ENCODE measurements around the gene PCBP1. TPM values are rescaled to one million over a fixed set of nuclear protein-coding genes. Genes with fewer than 3 reads are reported as not detected.
"Not testable (repeated sequence)": the region's sequence is repeated elsewhere in the genome, so short reads cannot be mapped to it uniquely, and the experiment has no call there.

PCBP1 gene
- total RNA-seq, 4 donors from 2014 or later: 189 to 236 (median 222) TPM

DNA sequence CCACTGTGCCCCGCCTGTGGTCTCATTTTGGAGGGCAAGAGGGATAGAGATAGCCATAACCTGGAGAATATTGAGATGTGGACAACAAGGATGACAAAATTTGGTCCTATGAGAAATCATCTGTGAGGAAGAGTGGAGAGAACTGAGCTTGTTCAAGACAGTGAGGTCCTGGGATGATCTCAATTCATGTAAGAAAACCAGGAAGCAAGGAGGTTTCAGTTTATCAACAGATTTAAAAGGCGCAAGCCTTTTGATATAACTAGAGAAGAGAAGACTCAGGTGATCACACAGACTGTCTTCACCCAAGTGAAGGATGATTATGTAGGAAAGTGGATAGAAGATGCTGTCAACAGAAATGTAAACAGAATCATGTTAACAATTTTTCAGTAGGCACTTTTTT is 39.1 kb downstream of the PCBP1 start:
- H3K9me3 ChIP-seq: no peaks in the 10 kb centered on the region

DNA sequence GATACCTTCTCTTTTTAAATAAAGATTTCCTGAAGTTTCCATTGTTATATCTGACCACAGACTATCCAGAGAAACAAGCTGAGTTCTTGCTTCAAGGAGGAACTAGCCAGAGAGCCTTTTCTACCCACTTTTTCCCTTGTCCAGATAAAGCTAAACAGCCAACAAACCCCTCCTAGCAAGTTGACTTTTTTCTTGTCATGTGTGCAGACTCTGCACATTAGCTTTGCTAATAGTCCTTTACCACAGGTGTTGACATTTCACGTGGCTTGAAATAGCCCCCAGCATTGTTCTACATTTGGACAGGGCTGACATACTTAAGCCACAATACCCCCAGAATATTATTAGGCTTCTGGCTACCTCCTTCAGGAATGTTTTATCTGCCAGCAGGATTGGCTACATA is 40.7 kb downstream of the PCBP1 start:
- H3K27me3 ChIP-seq: no peaks in the 10 kb centered on the region
- H3K9me3 ChIP-seq: no peaks in the 10 kb centered on the region
- peaks cover 62% of the 10 kb centered on the region for H3K4me1 ChIP-seq
- WGBS: 43% methylated on average over 1 of the region's 1 CpG
- no peaks in the 10 kb centered on the region for H3K36me3 ChIP-seq
- no peak for TF ChIP-seq POLR2A (IDR thresholded peaks at IDR 0.05)
- no peak for TF ChIP-seq CTCF (IDR thresholded peaks at IDR 0.05)
- no peak for TF ChIP-seq EP300 (IDR thresholded peaks at IDR 0.05)
- no peak for TF ChIP-seq POLR2AphosphoS5 (IDR thresholded peaks at IDR 0.05)
- no peak for DNase-seq (ENCODE audit: low spot score in 2 of 2)
- no peak overlapping the region for H3K27ac ChIP-seq
- no peak overlapping the region for H3K4me3 ChIP-seq

More for the DNA sequence above, 39.1 kb downstream of the PCBP1 start:
- 92% methylated on average over 2 of the region's 2 CpGs for WGBS
- H3K36me3 ChIP-seq: no peaks in the 10 kb centered on the region
- no peak for TF ChIP-seq POLR2A (IDR thresholded peaks at IDR 0.05)
- H3K27ac ChIP-seq: no peak overlapping the region
- H3K4me3 ChIP-seq: no peak overlapping the region
- no peak for DNase-seq (ENCODE audit: low spot score in 2 of 2)
- no peaks in the 10 kb centered on the region for H3K27me3 ChIP-seq
- H3K4me1 ChIP-seq: peaks cover 52% of the 10 kb centered on the region

- not testable (repeated sequence) for DNase-seq (ENCODE audit: low spot score in 2 of 2); H3K27me3 ChIP-seq; H3K9me3 ChIP-seq; H3K36me3 ChIP-seq
- peak overlapping the region; percentile 41 for H3K4me3 ChIP-seq
- H3K4me1 ChIP-seq: peaks cover 70% of the 10 kb centered on the region
- H3K27ac ChIP-seq: peak overlapping the region; percentile 90
- 69% methylated on average over 17 of the region's 17 CpGs for WGBS
Measured at GRCh38 chr2:70131344-70132143, 44.3 kb downstream of the PCBP1 start.

- TF ChIP-seq POLR2A (IDR thresholded peaks at IDR 0.05): peak in 1 of 2 donors; percentile 25
- TF ChIP-seq EP300 (IDR thresholded peaks at IDR 0.05): no peak
- no peak for TF ChIP-seq CTCF (IDR thresholded peaks at IDR 0.05)
- H3K9me3 ChIP-seq: no peaks in the 10 kb centered on the region
- peaks cover 63% of the 10 kb centered on the region for H3K4me1 ChIP-seq
- 3% methylated on average over 8 of the region's 8 CpGs for WGBS
- no peak for DNase-seq (ENCODE audit: low spot score in 2 of 2)
- H3K27me3 ChIP-seq: no peaks in the 10 kb centered on the region
- H3K4me3 ChIP-seq: peak overlapping the region; percentile 41
- H3K36me3 ChIP-seq: no peaks in the 10 kb centered on the region
- peak overlapping the region; percentile 90 for H3K27ac ChIP-seq
Measured at GRCh38 chr2:70132244-70133126, 45.2 kb downstream of the PCBP1 start.

- Histone ChIP-seq H3K36me3 (no peaks in the 10 kb centered on the region), H3K9me3 (no peaks in the 10 kb centered on the region), H3K27me3 (no peaks in the 10 kb centered on the region), H3K27ac (peak overlapping the region; percentile 90), H3K4me1 (peaks cover 58% of the 10 kb centered on the region), H3K4me3 (peak overlapping the region; percentile 41)
- TF ChIP-seq POLR2AphosphoS5 (IDR thresholded peaks at IDR 0.05) (no peak), EP300 (IDR thresholded peaks at IDR 0.05) (no peak), POLR2A (IDR thresholded peaks at IDR 0.05) (no peak), CTCF (IDR thresholded peaks at IDR 0.05) (no peak)
- WGBS: 48% methylated on average over 1 of the region's 1 CpG
- DNase-seq (ENCODE audit: low spot score in 2 of 2): no peak
Measured at GRCh38 chr2:70133127-70133452, 45.8 kb downstream of the PCBP1 start.
